Activated CD8-positive, alpha-beta memory T cell treated with anti-CD3 and anti-CD28 coated beads for 4 hours (primary cell): ENCODE results near the gene GTF3C4.
"Not testable (repeated sequence)": the region's sequence is repeated elsewhere in the genome, so short reads cannot be mapped to it uniquely, and the experiment has no call there.

Experiments used
- DNase-seq, 2 donors: peaks; one replicate each; pipeline ENCODE4 v3.0.0-alpha.2; 2020; ENCODE audit warnings: low read depth in 2 of 2

GTF3C4 gene

DNA sequence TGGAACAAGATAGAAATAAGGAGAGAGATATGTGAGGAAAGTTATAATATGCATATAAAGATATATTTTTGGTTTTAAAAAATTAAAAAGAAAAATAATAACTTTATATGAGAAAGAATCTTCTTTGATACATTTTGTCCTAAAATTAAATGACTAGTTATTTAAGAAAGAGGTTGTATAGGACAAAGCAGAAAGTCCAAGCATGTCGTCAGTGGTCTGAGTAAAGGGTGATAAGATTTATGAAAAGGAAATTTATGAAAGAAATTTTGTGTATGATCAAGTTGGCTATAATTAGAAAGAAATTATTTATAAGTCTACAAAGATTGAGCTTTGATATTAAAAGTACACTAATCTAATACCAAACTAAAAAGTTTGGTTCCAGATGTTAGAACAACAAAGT, 32.0 kb downstream of the GTF3C4 start:
- no peak for DNase-seq

DNA sequence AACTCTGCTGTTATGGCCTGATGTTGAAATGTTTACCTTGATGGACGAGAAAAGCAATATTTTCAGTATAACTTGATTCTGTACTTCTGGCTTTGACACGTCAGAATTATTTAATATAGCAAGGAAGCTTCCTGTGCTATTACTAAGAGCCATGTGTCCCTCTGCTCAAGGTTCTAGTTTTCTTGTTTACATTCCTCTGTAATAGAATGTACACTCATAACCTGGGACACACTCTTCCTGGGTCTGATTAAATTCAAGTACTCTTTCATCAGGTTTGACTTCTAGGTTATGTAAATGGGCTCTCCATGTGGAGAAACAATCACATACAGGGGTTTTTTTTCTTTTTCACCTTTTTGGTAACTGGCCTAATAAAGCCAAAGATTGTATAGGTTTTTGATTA, 33.1 kb downstream of the GTF3C4 start:
- no peak for DNase-seq

DNA sequence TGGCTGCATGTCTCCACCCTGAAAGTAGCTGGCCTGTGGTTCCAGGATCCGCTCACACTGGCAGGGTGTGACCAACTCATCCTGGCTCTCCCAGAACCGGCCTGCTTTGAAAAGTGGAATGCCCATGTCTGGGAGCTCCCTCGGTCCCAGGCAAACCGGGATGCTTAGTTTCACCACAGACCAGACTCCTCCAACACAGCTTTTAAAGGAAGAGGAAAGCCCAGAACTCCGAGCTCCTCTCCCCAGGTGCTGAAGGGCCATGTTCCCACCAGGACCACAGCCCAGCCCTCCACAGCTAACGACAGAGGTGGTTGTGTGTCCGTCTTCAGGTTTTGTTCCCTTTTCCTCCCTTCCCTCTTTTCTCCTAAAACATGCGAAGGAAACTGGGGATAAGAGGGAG, 38.0 kb downstream of the GTF3C4 start:
- DNase-seq, result no peak

DNA sequence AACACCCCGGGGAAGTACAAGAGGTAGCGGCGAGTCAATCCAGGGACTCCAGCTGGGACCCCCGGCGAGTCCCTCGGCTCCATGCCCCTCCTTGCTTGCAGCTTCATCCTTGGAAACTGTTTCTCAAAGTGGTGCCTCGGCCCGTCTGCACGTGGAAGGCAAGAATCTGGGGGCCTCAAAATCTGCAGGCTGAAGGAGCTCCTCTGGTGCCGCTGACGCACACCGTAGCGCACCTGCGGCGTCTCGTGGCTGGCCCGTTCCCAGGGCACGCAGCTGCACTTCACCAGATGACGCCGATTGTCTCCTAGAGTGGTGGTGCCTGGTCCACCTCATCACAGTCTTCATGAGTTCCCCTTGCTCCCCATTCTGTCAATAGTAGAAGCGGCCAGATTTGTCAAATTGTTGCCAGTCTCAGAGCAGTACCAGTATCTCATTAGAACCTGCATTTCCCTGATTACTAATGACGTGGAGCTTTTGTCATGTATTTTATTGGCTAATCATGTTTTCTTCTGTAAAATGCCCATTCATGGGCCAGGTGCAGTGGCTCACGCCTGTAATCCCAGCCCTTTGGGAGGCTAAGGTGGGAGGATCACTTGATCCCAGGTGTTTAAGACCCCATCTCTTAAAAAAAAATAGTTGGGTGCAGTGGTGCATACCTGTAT, 38.6 kb downstream of the GTF3C4 start:
- DNase-seq, result no peak

DNA sequence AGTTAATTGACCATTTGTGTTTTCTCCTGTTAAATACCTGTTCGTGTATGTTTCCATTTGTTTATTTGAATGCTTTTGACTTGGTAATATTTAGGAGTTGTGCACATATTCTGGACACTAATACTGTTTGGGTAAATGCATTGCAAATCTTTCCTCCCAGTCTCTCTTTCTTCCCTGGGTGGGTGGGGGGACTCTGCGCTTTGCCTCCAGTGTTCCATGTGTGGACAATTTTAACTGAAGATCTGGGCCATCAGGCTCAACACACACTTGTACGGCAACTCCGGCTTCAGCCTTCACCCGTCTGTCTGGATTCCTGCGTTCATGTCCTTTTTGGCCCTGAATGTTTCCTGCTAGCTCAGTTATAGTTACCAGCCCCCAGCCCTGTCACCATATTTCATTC, 40.1 kb downstream of the GTF3C4 start:
- no peak for DNase-seq

DNA sequence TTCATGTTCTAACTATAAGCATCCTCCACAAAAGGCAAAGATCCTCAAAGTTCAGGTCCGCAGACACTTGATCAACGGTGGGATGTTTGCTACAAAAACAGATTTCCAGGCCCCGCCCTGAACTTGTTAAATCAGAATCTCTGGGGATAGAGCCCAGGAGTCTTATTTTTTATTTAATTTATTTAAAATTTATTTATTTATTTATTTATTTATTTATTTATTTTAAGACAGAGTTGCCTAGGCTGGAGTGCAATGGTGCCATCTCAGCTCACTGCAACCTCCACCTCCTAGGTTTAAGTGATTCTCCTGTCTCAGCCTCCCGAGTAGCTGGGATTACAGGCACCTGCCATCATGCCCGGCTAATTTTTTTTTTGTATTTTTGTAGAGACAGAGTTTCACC, 40.9 kb downstream of the GTF3C4 start:
- not testable (repeated sequence) for DNase-seq

DNA sequence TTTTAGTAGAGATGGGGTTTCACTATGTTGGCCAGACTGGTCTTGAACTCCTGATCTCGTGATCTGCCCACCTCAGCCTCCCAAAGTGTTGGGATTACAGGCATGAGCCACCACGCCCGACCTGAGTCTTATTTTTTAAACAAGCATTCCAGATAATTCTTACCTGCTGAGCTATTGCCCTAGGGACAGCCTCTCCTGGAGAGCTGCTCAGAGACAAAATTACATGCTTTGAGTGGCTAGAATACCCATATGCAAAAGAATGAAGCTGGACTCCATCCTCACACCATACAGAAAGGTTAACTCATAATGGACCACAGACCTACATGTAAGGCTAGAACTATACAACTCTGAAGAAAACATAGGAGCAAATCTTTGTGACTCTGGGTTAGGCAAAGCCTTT, 41.6 kb downstream of the GTF3C4 start:
- DNase-seq, result no peak

DNA sequence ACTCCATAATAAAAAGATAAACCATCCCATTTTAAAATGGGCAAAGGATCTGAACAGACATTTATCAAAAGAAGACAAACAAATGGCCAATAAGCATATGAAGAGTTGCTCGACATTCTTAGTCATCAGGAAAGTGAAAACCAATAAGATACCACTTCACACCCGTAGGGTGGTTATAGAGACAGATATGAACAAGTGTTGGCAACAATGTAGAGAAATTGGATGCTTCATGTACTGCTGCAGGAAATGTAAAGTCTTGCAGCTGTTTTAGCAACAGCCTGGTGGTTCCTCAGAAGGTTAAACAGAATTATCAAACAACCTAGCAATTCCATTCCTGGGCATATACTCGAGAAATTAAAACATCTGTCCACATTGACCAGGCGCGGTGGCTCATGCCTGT, 42.5 kb downstream of the GTF3C4 start:
- no peak for DNase-seq

DNA sequence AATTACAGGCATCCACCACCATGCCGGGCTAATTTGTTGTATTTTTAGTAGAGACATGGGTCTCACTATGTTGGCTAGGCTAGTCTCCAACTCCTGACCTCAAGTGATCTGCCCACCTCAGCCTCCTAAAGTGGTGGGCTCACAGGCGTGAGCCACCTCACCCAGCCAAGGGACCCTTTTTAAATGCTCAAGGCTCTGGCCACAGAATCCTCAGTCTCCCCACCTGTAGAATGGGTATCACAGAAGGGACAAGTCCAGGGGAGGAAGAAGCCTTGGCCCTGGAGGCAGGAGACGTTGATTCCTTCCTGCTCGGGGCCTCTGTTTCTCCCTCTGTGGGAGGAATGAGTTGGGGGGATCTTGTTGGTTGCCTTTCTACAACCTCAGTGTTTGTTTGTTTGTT, 45.7 kb downstream of the GTF3C4 start:
- no peak for DNase-seq

DNA sequence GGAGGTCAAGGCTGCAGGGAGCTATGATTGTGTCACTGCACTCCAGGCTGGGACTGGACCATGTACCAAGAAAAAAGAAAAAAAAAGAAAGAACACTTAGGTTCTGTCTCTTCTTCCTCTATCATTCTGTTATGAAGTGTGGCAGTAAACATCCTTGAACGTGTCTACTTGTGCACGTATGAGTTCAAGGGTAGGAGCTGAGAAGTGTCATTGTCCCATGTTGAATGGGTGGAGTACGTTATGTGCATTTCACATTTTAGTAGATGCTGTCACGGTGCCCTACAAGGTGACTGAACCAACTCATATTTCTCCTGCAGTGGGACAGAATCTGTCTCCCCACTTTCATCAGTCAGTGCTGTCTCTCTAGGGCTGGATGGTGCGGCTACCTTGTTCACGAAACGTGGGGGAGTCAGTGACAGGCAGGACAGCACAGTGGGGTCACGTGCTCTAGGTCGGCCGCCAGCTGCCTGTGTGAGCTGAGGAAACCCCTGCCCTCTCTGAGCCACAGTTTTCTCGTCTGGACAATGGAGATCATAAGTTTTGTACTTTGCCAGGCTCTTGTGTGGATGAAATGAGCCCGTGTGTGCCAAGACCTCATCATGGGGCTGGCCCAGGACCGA, 47.2 kb downstream of the GTF3C4 start:
- no peak for DNase-seq

DNA sequence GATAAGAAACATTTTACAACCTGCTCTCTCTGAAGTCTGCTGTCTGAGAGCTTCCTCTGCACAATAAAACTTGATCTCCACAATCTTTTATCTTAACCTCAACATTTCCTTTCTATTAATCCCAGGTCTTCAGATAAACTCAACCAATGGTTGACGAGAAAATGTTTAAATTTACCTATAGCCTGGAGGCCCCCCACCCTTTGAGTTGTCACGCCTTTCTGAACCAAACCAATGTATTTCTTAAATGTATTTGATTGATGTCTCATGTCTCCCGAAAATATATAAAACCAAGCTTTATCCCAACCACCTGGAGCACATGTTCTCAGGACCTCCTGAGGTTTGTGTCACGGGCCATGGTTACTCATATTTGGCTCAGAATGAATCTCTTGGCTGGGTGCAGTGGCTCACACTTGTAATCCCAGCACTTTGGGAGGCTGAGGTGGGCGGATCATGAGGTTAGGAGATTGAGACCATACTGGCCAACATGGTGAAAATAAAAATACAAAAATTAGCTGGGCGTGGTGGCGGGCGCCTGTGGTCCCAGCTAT, 48.2 kb downstream of the GTF3C4 start:
- not testable (repeated sequence) for DNase-seq

DNA sequence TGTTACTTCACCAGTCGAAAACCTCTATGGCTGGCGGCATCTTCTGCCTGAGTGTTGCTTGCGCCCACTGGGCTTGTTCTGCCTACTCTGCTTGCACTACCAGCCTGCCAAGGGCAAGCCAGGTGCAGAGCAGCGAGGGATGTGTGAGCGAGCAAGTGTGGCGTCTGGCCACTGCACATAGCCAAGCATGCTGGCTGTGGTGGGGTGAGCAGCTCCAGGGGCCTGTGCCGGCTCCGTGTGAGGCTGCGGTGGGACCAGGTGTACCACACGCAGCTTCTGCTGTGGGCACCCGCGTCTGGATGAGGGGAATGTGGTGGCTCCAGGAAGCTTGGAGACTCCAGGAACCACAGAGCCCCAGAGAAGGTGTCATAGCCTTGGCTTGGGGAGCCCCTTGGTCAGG, 51.4 kb downstream of the GTF3C4 start:
- DNase-seq, result no peak

DNA sequence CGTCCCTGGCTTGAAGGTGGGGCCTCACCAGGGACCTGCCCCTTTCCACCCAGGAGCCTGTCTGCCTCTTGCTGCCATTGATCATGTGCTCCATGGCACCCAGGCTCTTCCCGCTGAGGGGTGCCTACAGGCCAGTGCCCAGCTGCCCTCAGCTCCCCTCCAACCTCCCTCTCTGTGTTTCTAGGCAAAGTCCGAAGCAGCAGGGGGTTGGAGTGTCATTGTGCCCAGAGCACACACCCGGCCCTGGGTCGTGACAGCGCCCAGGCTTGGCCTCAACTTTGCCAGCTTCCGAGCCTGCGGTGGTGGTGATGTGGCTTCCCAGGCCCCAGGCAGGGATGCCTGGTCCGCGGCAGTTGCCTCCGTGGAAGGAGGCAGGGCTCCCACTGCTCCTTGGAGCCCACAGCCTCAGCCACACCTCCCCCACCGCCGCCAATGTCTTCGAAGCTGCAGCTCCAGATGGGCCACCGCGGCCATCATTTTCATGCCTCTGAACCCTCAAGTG, 52.4 kb downstream of the GTF3C4 start:
- DNase-seq, result no peak

DNA sequence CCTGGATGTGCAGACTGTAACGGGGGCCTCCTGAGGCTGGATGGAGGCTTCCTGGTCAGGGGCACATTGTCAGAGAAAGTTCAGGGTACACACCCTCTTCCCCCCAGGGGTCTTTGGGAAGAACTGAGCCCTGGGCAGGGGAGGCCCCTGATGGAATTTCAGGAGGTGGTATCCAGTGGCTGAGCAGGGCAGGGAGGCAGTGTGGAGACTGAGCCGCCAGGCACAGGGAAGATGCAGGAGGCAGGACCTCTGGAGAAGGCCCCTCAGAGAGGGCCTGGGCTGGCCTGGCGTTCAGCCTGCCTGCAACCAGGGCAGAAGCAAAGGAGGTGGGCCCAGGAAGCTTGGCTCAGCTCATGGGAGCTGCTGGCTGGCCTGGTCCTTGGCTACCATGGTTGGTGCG, 53.5 kb downstream of the GTF3C4 start:
- DNase-seq, result no peak

DNA sequence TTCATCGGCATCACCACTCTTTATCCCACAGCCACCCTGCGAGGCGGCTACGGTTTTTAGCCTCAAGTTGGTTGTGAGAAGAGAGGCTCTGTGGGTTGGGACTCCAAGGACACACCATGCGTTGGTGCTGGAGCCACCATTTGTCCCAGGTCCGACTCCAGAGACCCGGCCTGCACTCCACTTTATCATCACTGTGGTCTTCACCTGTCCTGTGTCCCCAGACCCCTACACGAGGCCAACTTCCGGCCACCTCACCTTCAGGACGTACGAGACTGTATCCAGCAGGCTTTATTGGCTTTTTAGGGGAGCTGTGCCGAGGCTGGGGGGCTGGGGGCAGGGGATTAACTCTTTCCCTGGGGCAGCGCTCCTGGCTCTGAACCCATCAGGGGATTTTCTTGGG, 55.0 kb downstream of the GTF3C4 start:
- no peak for DNase-seq

DNA sequence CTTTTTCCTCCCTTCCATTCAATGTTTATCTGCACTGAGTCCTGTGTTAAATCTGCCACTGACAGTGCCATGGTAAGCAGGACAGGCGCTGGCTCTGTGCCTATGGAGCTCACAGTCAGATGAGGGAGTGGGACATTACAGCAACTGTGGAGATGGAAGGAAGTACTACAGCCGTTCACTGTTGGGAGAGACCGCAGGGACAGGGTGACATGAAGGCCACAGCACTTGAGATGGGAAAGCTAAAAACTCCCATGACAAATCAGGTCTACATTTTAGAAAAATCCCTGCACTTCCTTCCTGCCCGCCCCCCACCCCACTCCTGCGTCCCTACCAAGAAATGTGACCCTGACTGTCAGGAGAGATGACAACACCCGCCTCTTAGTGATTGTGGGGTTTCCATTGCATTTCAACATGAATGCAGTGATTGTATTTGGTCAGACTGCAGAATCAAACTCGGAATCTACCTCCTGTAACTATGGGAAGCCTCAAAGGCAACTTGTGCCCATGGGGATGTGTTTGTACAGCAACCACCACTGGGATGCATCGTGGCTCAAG, 56.4 kb downstream of the GTF3C4 start:
- no peak for DNase-seq

DNA sequence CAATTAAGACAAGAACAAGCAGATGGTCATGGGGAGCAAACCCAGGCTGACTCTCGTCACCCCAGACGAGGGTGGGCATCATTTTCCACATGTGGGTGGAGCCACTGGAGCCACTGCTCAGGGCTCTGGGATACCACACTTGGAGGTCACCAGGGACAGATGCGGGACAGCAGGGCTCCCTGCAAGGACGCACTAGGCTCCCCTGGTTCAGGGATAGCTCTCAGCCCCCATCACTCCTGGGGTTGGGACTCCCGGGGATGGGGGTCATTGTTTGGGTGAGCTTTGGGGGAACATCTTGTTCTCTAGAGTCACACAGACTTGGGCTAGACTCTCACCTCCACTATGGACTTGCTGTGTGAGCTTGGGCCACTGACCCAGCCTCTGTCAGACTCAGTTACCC, 57.8 kb downstream of the GTF3C4 start:
- no peak for DNase-seq

DNA sequence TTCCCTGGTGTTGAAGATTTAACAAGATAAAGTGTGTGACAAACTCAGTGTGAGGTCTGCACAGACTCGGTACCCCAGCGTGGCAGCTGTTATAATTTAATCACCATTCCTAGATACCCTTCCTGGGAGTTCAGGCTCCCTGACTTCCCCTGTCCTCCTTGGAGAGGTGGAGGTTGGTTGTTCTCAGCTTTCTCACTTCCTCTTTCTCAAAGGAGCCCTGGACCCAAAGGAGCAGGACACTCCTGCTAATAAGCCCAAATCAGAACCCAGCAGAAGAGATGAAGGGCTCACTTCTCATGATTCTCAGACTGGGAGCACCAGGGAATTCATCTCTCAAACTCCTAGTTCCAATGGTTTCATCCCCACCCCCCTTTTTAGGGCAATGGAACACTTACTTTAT, 58.2 kb downstream of the GTF3C4 start:
- DNase-seq, result no peak

DNA sequence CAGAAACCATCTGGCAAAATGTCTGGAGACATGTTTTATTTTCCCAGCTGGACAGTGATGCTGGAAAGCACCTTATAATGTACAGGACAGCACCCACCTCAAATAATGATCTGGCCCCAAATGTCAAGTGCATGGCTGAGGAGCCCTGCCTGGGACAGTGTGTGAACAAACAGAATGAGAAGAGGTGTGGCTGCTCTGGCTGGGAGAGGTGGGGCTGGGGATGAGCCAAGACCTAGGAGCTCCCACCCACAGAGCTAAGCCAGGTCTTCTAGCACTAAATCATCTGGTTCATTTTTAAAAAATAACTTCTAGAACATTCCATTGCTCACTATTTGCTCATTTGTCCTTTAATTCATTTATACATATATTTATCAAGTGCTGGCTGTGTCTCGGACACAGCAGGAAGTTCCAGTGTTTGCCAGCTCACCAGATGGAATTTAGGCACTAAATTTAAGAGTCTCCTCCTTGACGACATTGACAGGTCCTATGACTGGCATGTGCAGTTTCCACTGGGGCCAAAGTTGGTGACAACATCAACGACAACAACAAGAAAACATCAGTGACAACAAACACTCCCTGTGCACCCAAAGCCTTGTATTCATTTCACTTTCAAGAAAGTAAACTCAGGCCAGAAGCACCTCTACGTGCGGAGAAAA, 59.1 kb downstream of the GTF3C4 start:
- DNase-seq, result no peak

DNA sequence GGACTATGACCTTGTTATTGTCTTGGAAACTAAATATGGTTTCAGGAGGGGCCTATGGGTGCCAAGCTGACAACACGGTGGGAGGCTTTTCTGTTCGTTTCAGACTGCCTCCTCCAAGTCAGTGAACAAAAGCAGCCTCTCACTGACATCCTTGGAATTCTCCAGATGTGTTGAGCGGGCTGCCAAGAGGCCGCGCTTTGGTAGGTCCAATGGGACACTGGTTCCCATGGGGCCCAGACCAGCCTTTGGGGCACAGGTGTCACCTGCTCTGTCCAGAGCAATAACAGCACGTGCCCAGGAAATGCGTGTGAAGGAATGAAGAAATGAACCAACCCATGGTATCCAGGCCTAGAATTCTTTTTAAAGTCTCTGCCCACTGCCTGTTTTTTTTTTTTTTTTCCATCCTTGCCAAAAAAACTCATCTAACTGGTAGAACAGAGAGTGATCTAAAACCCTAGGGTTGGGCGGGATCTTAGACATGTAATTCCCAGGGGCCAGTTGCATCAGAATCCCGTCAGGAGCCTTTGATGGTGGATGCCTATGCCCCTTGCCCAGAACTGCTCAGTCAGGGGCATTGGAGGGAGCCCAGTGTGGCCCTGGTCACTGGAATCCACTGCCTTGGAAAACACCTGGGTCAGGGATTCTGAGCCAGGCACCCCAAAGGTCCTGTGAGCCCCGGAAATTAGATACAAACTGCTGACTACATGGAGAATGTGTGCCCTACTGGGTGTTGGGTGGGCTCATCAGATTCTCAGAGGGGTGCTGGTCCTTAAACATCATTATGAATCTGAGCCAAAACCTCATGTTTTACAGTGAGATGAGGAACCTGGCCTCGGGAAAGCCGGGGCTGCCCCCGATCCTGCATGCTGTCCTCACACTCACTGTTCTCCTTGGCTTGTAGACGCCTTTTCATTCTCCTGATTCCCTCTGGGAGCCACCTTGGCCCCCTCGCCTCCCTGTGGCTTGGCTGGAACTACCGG, 60.1 kb downstream of the GTF3C4 start:
- no peak for DNase-seq

DNA sequence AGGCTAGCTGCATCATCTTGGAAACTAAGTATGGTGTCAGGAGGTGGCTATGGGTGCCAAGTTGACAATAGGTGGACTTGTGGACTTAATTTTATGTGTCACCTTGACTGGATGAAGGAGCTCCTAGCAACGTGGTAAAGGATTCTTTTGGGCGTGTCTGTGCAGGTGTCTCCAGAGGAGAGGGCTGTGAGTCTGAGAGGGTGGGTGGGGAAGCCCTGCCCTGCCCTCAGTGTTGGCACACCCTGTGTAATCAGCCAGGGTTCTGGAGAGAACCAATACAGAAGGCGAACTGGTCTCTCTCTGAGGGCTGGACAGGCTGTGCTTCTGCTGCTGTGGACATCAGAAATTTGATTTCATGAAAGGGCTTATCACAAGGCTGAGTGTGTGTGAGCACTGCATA, 61.0 kb downstream of the GTF3C4 start:
- no peak for DNase-seq
